ENCODE measurements around the gene CLIC3.

The CLIC3 gene

DNA sequence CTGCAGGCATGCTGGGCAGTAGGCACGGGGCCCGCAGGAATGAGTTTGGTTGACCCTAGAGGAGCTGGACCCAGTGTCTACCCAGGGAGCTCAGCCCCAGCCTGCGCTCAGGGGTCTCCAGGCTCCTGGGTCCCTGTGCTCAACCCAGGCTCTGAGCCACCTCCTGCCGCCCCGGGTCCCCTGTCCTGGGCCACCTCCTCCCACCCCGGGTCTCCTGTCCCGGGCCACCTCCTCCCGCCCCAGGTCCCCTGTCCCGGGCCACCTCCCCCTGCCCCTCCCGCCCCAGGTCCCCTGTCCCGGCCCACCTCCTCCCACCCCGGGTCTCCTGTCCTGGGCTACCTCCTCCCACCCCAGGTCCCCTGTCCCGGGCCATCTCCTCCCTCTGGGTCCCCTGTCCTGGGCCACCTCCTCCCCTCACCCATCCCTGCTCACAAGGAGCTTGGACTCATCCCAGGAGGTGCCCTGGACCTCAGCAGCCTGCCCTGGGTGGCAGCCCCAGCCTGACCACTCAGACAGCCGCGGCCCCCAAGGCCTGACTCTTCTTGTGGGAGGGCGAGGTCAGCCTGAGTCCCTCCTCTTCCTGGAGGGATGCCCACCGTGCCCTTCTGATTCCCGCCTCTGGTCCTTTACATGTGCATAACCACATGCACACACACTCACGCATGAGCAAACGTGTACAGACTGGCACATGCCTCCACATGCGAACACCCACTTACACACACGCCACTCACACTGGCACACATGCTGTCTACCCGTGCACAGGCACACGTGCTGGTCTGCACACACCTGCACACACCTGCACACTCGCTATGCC lies 41.9 kb downstream of the CLIC3 start:
- no peak for DNase-seq

DNA sequence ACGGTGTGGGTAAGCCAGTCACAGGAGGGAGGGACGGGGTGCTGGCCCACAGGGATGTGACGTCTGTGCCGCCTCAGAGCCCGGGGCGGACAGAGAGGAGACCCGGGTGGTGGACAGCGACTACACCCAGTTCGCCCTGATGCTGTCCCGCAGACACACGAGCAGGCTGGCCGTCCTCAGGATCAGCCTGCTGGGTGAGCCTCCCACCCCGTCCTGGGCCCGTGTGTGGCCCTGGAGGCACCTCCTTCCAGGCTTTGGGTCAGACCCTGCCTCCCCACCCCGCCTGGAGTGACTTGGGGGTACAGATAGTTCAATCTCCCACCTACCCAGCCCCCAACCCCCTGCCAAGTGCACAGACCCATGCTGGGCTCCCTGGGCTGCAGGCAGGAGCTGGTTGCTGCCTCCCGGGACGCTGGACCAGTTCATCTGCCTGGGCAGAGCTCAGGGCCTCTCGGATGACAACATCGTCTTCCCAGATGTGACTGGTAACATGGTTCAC lies 42.5 kb downstream of the CLIC3 start:
- no peak for DNase-seq

- no peak for DNase-seq
These were observed 43.2 kb downstream of the CLIC3 start for GRCh38 chr9:136952876-136953770.

DNA sequence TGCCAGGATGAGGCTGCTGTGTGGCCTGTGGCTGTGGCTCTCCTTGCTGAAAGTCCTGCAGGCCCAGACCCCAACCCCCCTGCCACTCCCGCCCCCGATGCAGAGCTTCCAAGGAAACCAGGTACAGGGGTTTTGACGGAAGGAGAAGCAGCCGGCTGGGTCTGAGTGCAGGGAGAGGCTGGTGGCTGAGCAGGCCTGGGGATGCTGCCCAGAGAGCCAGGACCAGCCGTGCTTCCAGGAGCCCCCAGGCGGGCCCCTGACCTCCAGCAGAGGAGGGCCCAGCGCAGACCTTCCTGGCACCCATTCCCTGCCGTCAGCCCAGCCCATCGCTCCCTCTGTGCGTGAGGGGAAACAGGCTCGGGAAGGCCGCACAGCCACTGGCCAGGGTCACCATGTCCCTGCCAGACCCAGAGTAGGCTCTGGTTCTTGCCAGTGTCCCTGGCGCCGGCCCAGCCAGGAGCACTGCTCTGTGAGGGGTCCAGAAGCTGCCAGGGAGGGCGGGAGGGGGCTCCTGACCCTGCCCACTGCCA lies 44.0 kb downstream of the CLIC3 start:
- DNase-seq = peak in 25 of 56 donors; percentile 20 to 80 (median 51)

DNA sequence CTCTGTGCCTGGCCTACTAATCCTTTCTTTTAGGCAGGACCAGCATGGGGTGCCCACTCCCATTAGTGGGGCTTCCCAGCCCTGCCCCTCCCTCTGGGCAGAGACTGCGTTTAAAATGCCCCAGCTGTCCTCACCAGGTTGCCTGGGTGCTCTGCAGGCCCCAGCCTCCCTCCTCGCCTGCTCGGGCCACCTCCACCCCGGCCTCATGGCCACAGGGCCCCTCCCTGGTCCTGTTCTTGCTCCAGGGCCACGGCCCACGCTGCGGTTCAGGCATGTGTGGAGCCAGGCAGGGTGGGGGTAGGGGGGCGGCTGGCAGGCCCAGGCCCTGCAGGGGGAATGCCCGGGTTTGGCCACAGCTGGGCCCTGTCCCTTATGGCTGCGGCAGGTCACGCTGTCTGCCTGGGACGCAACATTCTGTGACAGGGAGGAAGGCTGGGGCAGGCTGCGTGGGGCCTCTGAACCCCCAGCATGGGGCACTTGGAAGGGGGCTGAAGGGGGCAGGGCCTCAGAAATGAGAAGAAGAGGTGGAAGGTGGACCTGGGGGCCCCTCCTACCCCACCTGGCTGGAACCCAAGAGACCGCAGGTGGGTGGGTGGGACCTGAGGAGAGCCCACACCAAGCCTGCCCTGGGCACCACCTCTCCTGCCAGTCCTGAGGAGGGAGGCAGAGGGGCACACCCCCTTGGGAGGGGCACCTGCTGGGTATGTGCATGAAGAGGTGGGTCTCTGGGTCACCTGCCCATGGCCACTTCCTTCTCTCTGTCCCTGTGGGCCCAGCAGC lies 44.6 kb downstream of the CLIC3 start, which contains the start of gene LCN12:
LCN12 (plus strand) TSS at position 733 of the 780 bp plus-strand sequence. CDS start 55 bp downstream, outside the sequence.
- DNase-seq = no peak

GRCh38 chr9:136950656-136951276 lies 45.6 kb downstream of the CLIC3 start:
- peak in 6 of 56 donors; percentile 25 to 60 (median 40) for DNase-seq

DNA sequence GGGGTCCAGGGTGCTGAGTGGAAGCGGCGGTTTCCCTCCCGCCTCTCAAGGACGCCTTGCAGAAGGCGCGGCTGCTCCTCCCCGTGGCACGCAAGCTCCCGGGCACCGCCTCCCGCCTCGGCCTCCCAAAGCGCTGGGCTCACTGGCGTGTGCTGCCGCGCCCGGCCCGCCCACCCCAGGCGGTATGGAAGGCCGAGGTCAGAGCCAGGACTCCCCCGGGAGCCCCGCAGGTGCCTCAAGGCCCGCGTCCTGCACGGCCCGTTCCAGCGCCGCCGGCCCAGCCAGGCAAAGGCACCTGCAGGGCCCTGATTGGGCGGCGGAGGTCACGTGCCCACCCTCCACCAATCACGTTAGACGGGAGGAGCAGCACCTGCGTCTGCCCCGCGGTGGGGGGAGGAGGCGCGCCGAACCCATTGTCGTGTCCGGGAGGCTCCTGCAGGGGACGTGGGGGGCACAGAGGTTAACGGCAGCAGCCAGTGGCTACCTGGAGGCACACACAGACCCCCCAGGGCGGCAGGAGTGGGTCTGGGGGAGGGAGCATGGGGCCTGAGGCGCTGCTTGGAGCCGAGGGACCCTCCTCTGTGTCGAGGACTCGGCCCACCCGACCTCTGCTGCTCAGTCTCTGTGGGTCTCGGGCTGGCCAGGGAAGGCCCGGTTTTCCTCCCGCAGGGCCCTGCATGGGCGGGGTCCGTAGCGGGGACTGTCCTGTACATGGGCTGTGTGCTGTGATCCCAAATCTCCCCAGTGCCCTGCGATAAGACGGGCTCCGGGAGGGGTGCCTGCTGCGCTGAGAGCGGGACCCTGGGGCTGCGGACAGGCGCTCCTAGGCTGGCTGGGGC lies 46.3 kb downstream of the CLIC3 start:
- DNase-seq = peak in 55 of 56 donors; percentile 75 to 98 (median 92)

GRCh38 chr9:136949239-136949816 lies 47.0 kb downstream of the CLIC3 start:
- DNase-seq = no peak

DNA sequence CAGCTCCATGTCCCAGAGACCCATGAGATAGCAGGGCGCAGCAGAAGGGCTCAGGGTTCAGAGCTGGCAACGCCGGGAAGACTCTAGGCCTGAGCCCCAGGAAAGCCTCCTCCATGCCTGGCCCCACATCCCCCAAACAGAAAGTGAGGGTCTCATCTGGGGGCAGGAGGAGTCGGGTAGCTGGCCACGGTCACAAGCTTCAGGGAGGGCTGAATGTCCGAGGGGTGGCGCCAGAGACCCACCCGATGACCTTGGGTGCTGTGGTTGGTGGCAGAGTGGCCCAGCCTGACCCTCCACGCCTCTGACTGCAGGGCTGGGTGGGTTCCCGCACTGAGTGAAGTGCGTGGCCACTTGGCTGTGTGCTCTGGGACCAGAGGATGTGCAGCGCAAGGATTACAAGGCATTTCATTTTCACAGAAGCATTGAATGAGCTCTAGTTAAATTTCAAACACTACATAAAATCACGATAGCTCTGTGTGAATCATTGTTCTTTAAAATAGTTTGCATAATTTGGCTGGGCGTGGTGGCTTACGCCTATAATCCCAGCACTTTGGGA lies 48.3 kb downstream of the CLIC3 start:
- DNase-seq = peak in 40 of 56 donors; percentile 20 to 83 (median 58)

DNA sequence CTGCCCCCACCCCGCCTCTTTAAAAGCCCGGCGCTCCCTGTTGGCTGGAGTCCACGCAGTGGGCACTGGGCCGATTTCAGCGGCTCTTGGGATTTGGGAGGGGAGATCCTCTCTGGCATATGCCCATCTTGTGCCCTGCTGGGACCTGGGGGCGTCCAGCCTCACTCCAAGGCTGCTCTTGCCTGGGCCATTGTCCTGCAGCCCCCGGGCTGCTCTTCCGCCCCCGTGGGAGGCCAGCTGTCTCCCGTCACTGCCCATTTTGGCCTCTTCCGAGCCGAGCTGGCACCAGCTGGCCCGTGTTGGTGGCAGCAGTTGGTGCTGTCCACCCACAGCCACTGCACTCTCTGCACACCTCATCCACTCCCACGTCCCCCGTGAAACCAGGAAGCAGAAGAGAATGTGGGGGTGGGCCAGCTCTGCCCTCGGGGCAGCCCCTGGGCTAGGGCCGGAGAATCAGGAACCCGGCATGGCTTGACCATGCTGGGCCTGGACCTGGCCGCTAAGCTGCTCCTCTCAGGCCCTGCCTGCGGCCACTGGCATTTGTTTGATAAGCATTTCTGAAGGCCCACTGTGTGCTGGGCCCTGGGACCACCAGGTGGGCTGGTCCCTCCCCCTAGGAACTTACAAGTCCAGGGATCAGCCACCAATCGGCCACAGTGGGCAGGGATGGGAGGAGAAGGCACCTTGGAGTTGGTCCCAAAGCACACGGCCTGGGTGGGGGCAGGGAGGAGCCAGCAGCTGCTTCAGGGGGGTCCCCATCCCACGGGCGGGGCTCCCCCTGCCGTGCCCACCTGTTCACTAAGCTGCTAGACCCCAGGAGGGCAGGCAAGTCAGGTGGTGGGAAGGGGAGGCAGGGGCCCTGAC lies 49.1 kb downstream of the CLIC3 start:
- DNase-seq = peak in 21 of 56 donors; percentile 18 to 82 (median 39)

- no peak for DNase-seq
These were observed 49.9 kb downstream of the CLIC3 start for GRCh38 chr9:136946228-136947027.

DNA sequence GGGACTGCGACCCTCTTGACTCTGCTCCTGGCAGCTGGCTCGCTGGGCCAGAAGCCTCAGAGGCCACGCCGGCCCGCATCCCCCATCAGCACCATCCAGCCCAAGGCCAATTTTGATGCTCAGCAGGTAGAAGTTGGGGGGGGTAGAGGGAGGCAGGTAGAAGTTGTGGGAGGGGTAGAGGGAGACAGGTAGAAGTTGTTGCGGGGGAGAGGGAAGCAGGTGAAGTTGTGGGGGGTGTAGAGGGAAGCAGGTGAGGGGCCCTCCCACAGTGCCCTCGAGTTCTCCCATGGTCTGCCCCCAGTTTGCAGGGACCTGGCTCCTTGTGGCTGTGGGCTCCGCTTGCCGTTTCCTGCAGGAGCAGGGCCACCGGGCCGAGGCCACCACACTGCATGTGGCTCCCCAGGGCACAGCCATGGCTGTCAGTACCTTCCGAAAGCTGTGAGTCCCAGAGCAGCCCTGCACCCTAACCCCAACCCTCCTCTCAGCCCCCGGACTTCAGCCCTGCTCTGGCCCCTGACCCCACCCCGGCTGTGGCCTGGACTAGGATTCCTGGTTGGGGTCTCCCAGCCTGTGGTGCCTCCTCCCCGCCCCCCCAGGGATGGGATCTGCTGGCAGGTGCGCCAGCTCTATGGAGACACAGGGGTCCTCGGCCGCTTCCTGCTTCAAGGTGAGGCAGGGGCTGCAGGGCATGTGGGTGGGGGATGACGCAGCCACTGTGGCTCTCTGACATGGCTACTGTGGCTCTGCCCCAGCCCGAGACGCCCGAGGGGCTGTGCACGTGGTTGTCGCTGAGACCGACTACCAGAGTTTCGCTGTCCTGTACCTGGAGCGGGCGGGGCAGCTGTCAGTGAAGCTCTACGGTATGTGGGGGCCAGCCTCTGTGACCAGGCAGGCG lies 50.8 kb downstream of the CLIC3 start:
- no peak for DNase-seq

Measured in amygdala (tissue), 56 donors.